Ecto neural progenitor cell (in vitro differentiated cells): ENCODE measurements around the gene NUP210.
"Not testable (repeated sequence)": the region's sequence is repeated elsewhere in the genome, so short reads cannot be mapped to it uniquely, and the experiment has no call there.

Experiments
- DNase-seq: peaks from one replicate; pipeline ENCODE4 v3.0.0-alpha.2; 2018; ENCODE audit warnings: low spot score

The NUP210 gene

GRCh38 chr3:13406190-13406589 is 13.9 kb downstream of the NUP210 start:
- DNase-seq, result no peak

- DNase-seq, result no peak
These were observed 14.5 kb downstream of the NUP210 start for GRCh38 chr3:13405614-13406013.

GRCh38 chr3:13404626-13405452 is 15.3 kb downstream of the NUP210 start:
- no peak for DNase-seq

DNA sequence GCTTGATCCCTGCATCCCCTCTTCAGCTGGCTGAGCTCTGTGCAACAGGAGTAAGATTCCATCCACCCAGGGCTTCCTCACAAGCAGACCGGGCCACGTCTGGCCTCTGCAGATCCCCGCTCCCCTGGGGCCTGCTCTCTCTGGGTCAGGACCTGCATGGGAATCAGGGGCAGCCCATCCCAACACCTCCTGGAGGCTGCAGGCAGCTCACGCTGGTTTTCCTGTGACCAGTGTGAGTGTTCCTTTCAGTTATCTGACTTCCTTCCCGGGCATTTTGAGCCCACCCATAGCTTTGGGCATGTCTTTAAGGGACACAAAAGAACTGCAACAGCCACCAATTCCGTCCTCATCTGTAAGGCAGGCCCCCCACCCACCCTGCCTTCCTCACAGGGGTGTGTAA is 16.3 kb downstream of the NUP210 start:
- DNase-seq, result no peak

GRCh38 chr3:13403213-13403819 is 16.8 kb downstream of the NUP210 start:
- no peak for DNase-seq

DNA sequence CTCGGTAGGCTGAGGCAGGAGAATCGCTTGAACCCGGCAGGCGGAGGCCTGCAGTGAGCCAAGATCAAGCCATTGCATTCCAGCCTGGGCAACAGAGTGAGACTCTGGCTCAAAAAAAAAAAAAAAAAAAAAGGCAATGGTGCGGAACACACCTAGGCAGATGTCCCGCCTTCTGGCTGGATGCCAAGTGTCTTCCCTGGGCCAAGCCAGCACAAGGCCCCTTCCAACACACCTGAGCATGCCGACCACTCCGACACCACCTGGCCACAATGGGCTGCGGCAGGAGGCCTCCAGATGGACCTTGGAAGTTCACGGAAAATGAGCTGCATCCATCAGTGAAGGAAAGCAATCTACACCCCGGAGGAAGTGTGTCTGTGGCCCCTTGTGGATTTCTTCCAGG is 19.0 kb downstream of the NUP210 start:
- DNase-seq, result no peak

- no peak for DNase-seq
These were observed 19.9 kb downstream of the NUP210 start for GRCh38 chr3:13400114-13400673.

DNA sequence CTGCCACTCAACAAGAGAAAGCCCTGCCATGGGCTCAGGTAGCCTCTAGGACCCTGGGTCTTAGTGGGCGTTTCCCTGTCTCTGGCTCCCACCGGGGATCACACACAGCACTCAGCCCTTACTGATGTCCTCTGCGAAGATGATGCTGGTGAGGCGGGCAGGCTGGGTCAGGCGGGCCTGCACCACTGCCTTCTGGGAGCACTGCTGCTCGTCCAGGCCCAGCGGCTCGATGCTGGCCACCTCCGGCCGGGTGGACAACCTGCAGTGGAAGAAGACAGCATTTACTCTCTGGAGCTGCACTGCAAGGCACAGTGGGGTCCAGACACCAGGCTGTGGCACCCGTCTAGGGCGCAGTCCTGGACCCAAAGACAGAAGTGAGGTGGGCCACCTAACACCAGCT is 20.5 kb downstream of the NUP210 start:
- DNase-seq, result no peak

DNA sequence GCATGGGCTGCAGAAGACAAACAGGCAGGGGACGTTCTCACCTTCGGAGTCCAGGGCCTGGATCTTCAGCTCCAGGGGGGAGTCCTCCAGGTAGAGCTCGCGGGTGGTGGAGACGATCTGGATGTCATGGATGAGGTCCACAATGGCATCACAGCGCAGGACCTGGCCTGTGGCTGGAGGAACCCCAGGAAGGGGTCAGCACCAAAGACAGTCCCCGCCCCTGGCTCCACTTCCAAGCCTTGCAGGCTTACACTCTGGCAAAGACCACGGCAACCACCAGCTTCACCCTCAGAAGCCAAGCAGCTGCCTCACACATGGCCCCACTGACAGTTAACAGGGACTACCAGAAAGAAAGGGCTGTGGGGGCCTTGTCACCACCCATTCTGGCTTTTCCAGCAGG is 22.8 kb downstream of the NUP210 start:
- DNase-seq, result no peak

- no peak for DNase-seq
These were observed 25.8 kb downstream of the NUP210 start for GRCh38 chr3:13394363-13394762.

DNA sequence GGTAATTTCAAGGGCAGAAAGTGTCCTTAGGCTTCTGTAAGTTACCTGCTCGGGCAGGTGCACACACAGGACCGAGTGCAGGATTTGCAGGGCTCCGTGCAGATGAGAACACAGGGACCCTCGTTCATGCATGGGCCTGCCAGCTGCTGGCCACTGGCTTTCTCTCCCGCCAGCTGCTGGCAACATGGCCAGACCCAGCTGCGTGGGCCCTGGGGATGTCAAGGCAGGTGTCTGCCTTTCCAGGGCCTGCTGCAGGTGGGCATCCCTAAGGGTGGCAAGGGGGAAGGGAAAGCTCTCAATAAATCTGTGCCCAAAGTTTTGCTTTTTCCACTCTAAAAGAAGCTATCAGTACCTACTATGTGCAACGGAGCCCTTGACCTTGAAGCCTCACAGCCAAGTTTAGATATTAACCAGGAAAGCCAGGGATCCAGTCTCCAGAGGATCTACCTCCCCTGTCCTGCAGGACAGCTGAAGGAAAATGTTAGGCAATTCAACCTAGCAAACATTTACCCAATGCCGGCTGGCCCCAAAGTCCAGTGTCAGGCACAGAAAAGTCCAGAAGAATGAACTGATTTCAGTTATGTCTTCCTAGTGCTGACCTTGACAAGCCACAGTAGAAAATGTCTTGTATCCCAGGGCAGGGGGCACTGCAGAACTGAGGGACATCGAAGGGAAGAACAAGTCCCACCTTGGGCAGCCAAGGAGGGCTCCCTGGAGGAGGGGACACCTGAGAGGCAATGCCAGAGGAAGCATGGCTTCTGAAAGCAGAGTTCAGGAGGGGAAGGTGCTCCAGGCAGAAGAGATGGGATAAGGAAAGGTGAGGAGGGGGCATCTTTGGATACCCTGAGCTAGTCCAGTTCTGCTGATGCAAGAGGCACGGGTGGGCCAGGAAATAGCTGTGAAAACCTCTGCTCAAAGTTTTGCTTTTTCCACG is 26.4 kb downstream of the NUP210 start:
- no peak for DNase-seq

DNA sequence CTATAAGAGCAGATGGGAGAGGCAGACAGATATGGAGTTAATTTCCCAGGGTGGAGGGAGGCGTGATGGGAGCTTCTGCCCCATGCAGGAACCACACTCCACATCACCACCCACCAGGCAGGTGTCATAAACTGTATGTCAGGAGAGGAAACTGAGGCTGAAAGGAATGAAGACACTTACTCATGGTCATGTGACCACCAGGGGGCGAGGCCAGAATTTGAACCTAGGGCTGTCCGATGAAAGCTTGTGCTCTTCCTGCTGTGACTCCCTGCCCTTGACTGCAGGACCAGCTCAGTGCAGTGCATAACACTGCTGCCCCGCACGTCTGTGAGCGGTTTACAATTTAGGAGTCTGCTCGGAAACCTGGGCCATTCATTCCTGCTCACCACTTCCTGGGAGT is 28.8 kb downstream of the NUP210 start:
- DNase-seq, result no peak

GRCh38 chr3:13389378-13389777 is 30.7 kb downstream of the NUP210 start:
- DNase-seq, result no peak

GRCh38 chr3:13388816-13389215 is 31.3 kb downstream of the NUP210 start:
- DNase-seq, result no peak

GRCh38 chr3:13385373-13385965 is 34.7 kb downstream of the NUP210 start:
- no peak for DNase-seq

DNA sequence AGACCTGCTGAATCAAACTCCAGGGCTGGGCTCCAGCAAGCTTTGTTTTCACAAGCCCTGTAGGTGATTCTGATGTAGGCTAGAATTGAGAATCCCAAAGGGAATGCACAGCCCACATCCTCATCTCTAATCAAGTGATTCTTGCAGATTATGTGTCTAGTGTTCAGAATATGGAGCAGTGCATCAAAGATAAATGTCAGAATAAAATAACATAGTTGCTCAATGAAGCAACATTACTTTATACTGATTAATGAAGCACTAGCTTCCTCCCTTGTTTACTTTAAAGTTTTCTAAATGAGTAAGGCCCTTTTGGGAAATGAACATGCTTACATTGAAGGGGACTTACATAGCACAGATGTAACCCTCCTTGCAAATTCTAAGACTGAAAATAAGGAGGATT is 39.2 kb downstream of the NUP210 start:
- DNase-seq, result no peak

DNA sequence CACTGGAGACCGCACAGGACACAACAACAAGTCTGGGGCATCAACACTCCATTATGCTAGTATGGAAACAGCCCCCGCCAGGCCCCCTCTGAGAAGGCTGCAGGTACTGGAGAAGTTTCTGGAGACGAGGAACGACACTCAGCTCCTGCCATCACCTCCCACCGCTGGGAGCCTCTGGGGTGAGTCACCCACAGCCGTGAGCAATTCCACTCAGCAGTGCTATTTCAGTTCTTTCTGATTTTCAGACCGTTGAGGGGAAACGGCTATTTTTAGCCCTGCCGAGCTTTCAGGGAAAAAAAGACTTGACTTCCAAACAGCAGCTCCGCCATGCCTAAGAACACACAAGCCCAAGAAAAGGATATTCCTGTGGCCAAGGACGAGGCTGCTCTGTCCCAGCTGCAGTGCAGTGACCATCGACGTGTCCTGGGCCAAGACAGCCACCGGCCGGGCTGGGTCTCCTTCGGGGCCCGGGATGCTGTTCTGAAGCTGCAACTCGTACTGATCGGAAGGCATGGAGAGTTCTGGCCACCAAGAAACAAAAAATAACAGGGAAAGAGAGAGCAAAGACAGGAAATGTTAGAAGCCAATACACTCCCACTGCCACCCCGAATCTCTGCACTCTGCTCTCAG is 40.8 kb downstream of the NUP210 start:
- DNase-seq, result no peak

GRCh38 chr3:13378155-13378554 is 42.0 kb downstream of the NUP210 start:
- no peak for DNase-seq

GRCh38 chr3:13377741-13378140 is 42.4 kb downstream of the NUP210 start:
- not testable (repeated sequence) for DNase-seq

GRCh38 chr3:13377021-13377420 is 43.1 kb downstream of the NUP210 start:
- no peak for DNase-seq

DNA sequence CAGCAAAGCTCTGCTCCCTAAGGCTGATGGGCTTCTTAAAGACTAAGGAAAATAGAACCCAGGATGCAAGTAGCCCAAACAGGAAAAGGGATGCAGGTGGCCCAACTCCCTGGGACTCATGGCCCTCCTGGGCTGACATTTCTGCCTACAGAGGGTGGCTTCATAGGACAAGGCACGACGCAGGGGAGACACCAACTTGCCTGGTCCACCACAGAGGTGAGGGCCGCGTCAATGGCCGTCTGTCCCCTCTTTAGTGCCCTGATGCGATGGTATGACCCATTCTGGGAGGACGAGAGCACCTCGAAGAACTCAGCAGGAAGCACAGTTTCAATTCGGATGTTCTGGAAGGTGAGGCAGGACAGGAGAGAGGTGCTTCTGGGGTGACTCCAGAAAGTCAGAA is 44.0 kb downstream of the NUP210 start:
- no peak for DNase-seq

DNA sequence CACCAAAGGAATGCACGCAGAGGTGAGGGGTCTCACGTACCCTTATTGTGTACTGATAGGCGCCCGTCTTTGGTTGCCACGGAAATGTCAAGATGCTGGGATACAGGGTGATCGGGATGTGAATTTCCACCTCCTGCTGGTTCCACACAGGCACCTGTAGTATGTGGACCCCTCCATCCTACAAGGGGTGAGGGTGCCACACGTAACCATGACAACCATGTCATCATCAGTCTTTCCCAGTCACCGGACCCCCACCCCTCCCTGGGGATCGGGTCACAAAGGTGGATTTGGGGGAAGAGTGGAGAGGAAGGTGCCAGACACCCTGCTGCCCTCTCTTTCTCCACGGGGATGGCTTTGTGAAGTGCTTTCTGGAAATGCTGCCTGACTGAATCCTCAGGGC is 44.7 kb downstream of the NUP210 start:
- no peak for DNase-seq
